BLaER1 (cell line): ENCODE measurements around the gene SPON1.
"Not testable (repeated sequence)": the region's sequence is repeated elsewhere in the genome, so short reads cannot be mapped to it uniquely, and the experiment has no call there.

Source experiments
- H3K27ac ChIP-seq: shearing (Covaris generic); formaldehyde crosslinking; 2 replicates; pipeline ENCODE4 v1.8.1; 2022
- H3K27me3 ChIP-seq: shearing (Covaris generic); formaldehyde crosslinking; 2 replicates; pipeline ENCODE4 v1.8.1; 2022
- H3K36me3 ChIP-seq: shearing (Covaris generic); formaldehyde crosslinking; 2 replicates; pipeline ENCODE4 v1.8.1; 2022
- H3K4me1 ChIP-seq: shearing (Covaris generic); formaldehyde crosslinking; 2 replicates; pipeline ENCODE4 v1.8.1; 2022
- H3K4me2 ChIP-seq: shearing (Covaris generic); formaldehyde crosslinking; 2 replicates; pipeline ENCODE4 v1.8.1; 2022
- H3K4me3 ChIP-seq: shearing (Covaris generic); formaldehyde crosslinking; 2 replicates; pipeline ENCODE4 v1.8.1; 2022
- H3K9ac ChIP-seq: shearing (Covaris generic); formaldehyde crosslinking; 2 replicates; pipeline ENCODE4 v1.8.1; 2022
- H3K9me3 ChIP-seq: shearing (Covaris generic); formaldehyde crosslinking; 2 replicates; pipeline ENCODE4 v1.8.1; 2022
- H4K20me1 ChIP-seq: shearing (Covaris generic); formaldehyde crosslinking; 2 replicates; pipeline ENCODE4 v1.8.1; 2022
- Cebpa-rat ChIP-seq: shearing (Covaris generic); IDR thresholded peaks from 2 replicates; pipeline ENCODE4 v1.8.1; 2022

SPON1 gene

DNA sequence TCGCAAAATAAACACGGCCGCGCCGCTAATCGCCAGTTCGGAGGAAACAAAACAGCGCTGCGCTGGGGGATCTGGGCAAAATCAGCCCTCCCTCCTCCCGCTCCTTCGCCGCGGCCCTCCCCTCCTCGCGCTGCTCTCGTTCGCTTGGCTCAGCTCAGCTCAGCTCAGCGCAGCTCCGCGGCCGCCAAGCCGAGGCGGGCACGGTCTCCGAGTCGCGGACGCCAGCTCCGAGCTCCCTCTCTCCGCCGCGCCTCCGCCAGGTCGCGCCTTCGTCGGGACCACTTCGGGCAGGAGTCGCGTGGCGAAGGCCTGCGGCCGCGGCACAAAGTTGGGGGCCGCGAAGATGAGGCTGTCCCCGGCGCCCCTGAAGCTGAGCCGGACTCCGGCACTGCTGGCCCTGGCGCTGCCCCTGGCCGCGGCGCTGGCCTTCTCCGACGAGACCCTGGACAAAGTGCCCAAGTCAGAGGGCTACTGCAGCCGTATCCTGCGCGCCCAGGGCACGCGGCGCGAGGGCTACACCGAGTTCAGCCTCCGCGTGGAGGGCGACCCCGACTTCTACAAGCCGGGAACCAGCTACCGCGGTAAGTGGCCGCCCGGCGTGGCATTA, at the start of gene SPON1:
Gene SPON1, plus strand, starts transcription at position 162 of the 607 bp plus-strand sequence. Its CDS starts 182 bp downstream, at position 344.
- Histone ChIP-seq H3K4me2 (no peak within 1 kb of the TSS), H3K36me3 (no peaks in the 10 kb centered on the region), H4K20me1 (no peaks in the 10 kb centered on the region), H3K9ac (no peak within 1 kb of the TSS), H3K27ac (no peak within 1 kb of the TSS), H3K9me3 (peaks cover 27% of the 10 kb centered on the region), H3K27me3 (peaks cover 35% of the 10 kb centered on the region), H3K4me1 (no peaks in the 10 kb centered on the region), H3K4me3 (0 out of 2 replicates have a peak within 1 kb of the TSS, but pooled peaks have one; percentile 25)
- TF ChIP-seq Cebpa-rat = no peak

DNA sequence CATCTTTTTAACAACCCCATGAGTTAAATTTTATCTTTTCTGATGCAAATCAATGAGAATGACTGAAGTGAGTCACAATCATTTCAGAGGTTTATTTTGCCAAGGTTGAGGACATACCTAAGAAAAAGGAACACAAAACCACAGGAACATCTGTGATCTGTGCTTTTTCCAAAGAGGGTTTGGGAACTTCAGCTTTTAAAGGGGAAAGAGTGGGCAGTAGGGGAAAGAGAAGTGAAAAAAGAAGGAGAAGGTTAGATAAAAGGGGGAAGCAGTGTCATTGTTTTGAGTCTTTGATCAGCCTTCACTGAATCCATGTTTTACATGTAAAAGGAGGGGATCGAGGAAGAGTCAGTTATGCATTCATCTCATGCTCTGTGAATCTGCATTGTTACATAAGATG, 45.3 kb upstream of the SPON1 start:
- Histone ChIP-seq H3K27ac (no peak overlapping the region), H4K20me1 (no peaks in the 10 kb centered on the region), H3K9ac (no peak overlapping the region), H3K4me1 (no peaks in the 10 kb centered on the region), H3K4me3 (no peak overlapping the region), H3K4me2 (no peak overlapping the region), H3K9me3 (no peaks in the 10 kb centered on the region), H3K27me3 (no peaks in the 10 kb centered on the region), H3K36me3 (no peaks in the 10 kb centered on the region)
- TF ChIP-seq Cebpa-rat = no peak

DNA sequence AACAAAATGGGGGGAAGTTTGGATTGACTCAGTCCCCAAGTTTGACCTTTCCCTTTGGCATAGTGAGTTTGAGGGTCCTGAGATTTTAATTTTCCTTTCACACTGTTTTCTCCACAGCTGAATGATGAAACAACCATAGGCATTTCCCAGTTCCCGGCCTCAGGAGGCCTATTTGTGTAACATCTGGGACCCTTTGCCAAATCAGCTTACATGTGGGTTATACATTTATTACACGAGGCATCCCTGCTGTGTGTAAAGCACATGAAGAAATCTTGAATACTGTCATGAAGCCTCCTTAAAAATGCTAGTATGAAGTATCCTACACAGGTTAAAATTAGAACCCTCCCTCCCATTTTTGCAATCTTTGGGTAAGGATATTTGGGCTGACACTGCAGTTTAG, 44.6 kb upstream of the SPON1 start:
- Histone ChIP-seq H3K4me2 (no peak overlapping the region), H4K20me1 (no peaks in the 10 kb centered on the region), H3K4me1 (peaks cover 6% of the 10 kb centered on the region), H3K27ac (no peak overlapping the region), H3K4me3 (no peak overlapping the region), H3K9ac (no peak overlapping the region), H3K36me3 (no peaks in the 10 kb centered on the region), H3K27me3 (no peaks in the 10 kb centered on the region), H3K9me3 (no peaks in the 10 kb centered on the region)
- TF ChIP-seq Cebpa-rat = no peak

DNA sequence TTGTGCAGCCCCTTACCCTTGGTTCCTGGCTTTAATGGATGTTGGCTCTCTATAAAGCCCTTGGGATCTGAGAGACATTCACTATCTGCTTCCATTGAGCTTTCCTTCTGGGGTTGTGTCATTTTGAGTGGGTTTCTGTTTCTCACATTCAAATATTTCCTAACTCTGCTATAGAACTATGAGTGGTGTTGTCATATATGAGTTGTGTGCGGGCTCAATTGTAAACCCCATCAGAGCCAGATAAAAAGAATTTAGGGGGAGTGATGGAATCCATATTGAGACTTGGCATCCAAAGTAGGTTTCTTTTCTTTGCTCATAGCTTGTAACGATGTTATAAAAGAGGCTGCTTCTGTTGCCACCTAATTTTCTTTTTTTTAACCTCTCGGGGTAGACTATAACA, 41.8 kb upstream of the SPON1 start:
- no peak overlapping the region for H3K9ac ChIP-seq
- H3K4me3 ChIP-seq = no peak overlapping the region
- no peaks in the 10 kb centered on the region for H3K36me3 ChIP-seq
- no peak overlapping the region for H3K4me2 ChIP-seq
- no peak overlapping the region for H3K27ac ChIP-seq
- no peak for TF ChIP-seq Cebpa-rat
- peaks cover 32% of the 10 kb centered on the region for H3K4me1 ChIP-seq
- no peaks in the 10 kb centered on the region for H3K9me3 ChIP-seq
- H3K27me3 ChIP-seq = no peaks in the 10 kb centered on the region
- no peaks in the 10 kb centered on the region for H4K20me1 ChIP-seq

DNA sequence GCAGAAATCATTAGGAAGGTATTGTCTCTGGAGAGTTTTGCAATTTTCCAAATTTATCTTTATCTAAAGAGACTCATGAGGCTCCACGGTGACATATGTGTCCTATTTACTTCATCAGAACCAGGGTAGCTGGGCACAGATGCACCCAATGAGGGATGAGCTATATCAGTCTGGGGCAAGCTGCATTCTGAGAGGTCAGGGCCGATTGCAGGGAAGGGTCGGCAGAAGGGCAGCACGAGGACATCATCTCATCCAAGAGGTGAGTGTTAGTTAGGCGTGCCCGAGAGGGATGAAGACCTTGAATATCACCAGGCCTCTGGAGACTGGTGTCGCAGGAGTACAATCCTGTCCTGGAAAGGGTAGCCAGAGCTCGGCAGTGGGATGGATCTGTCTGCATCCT, 41.0 kb upstream of the SPON1 start:
- Histone ChIP-seq H3K9me3 (no peaks in the 10 kb centered on the region), H3K36me3 (no peaks in the 10 kb centered on the region), H3K4me1 (peaks cover 32% of the 10 kb centered on the region), H4K20me1 (no peaks in the 10 kb centered on the region), H3K27me3 (no peaks in the 10 kb centered on the region), H3K27ac (no peak overlapping the region), H3K9ac (no peak overlapping the region), H3K4me2 (no peak overlapping the region), H3K4me3 (no peak overlapping the region)
- no peak for TF ChIP-seq Cebpa-rat

DNA sequence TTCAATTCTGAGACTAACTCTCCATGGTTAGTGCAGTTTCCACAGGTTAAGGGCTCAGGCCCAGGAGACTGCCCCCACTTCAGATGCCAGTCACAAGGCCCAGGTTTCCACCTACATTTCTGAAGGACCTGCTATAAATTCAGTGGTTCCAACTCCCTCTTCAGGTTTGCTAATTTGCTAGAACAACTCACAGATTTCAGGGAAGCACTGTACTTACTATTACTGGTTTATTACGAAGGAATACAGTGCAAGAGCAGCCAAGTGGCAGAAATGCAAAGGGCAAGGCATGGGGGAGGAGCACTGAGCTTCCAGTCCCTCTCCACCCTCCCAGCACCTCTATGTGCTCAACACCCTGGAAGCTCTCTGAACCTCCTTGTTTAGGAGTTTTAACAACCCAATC, 39.3 kb upstream of the SPON1 start:
- H3K9ac ChIP-seq = no peak overlapping the region

DNA sequence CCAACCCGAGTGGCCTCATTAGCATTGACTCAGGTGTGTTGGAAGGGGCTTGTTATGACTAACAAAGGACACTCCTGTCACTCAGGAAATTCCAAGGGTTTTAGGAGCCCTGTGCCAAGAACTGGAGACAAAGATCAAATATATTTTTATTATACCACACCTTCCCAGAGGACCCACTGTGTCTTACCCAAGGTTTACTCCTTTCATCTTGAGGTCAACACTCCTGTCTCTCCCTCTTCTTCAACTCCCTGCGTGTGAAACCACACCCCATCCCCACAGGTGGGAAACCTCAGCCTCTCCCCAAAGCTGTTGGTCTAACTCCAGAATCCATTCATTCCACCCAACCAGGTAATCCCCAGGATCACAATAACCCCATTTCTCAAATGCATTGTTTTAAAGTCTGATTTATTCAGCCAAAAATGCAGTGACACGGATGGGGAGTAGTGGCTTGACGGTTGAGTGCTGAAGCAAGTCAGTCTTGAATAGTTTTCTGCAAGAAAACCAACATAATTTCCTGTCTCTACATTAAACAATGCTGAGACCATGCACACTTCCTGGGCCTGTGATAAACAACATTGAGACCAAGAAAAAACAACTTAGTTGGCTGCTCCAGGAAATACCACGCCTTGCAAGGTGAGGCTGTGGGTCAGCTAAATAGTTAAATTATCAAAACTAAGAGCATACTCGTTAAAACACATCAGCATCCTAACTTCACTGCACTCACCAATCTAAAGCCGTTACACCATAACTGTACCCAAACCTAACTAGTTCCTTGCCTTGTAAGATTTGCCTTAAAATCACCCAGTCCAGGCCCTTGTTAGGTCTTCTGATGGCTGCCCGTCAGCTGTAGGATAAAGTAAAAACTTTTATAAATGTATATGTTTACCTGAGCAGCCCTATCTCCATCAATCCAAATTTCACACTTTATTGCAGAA, 38.5 kb upstream of the SPON1 start:
- Histone ChIP-seq H3K4me1 (peaks cover 51% of the 10 kb centered on the region), H3K9me3 (no peaks in the 10 kb centered on the region), H3K4me2 (peak overlapping the region; percentile 70), H3K27ac (peak overlapping the region; percentile 61), H3K9ac (no peak overlapping the region), H3K4me3 (no peak overlapping the region), H4K20me1 (no peaks in the 10 kb centered on the region), H3K36me3 (no peaks in the 10 kb centered on the region), H3K27me3 (no peaks in the 10 kb centered on the region)
- TF ChIP-seq Cebpa-rat = no peak

More for the DNA sequence above, 39.3 kb upstream of the SPON1 start:
- Histone ChIP-seq H3K27ac (peak overlapping the region; percentile 61), H3K4me1 (peaks cover 43% of the 10 kb centered on the region), H3K9me3 (no peaks in the 10 kb centered on the region), H3K27me3 (no peaks in the 10 kb centered on the region), H3K36me3 (no peaks in the 10 kb centered on the region), H3K4me3 (no peak overlapping the region), H3K4me2 (peak overlapping the region; percentile 70), H4K20me1 (no peaks in the 10 kb centered on the region)
- TF ChIP-seq Cebpa-rat = no peak

DNA sequence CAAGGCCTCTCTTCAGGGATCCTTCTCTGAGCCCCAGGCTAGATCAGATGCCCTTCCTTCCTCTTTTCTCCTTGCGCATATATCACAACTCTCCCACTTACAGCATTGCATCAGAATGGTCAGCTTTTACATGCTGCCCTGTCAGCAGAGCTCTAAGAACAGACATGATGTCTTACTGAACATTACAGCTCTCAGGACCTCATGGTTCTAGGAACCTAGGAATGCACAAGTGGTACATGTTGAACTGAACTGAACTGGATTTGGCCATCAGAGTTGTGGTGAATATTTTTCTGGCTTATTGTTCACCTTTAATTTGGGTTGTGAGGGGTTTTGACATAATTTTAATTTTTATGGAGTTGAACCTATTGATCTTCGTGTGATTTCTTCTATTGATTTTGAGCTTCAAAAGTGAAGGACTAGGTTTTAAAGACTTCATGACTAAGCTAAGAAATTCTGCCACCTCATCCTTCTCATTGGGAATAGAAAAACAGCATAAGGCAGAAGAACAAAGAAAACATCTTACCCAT, 37.7 kb upstream of the SPON1 start:
- H3K9ac ChIP-seq = no peak overlapping the region
- no peaks in the 10 kb centered on the region for H3K36me3 ChIP-seq
- H3K4me3 ChIP-seq = no peak overlapping the region
- no peaks in the 10 kb centered on the region for H4K20me1 ChIP-seq
- no peaks in the 10 kb centered on the region for H3K27me3 ChIP-seq
- H3K27ac ChIP-seq = peak overlapping the region; percentile 61
- peaks cover 56% of the 10 kb centered on the region for H3K4me1 ChIP-seq
- peak overlapping the region; percentile 70 for H3K4me2 ChIP-seq
- no peak for TF ChIP-seq Cebpa-rat
- H3K9me3 ChIP-seq = no peaks in the 10 kb centered on the region

DNA sequence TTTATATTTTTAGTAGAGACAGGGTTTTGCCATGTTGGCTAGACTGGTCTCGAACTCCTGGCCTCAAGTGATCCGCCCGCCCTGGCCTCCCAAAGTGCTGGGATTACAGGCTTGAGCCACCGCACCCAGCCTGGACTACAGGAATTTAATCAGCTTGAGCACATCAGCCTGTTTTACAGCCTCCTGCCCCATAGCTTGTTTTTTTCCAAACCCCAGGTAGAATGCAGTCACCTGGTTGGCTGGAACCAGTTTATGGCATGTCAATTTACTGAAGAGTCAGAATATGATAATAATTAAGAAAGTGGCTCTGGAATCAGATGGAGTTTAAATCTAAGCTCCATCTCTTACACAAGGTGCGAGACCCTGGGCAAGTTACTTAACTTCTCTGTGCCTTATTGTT, 36.2 kb upstream of the SPON1 start:
- H3K9ac ChIP-seq, H3K27me3 ChIP-seq, H3K4me2 ChIP-seq, H3K4me3 ChIP-seq, H4K20me1 ChIP-seq, H3K9me3 ChIP-seq, H3K27ac ChIP-seq, H3K36me3 ChIP-seq: not testable (repeated sequence)
- peaks cover 56% of the 10 kb centered on the region for H3K4me1 ChIP-seq

DNA sequence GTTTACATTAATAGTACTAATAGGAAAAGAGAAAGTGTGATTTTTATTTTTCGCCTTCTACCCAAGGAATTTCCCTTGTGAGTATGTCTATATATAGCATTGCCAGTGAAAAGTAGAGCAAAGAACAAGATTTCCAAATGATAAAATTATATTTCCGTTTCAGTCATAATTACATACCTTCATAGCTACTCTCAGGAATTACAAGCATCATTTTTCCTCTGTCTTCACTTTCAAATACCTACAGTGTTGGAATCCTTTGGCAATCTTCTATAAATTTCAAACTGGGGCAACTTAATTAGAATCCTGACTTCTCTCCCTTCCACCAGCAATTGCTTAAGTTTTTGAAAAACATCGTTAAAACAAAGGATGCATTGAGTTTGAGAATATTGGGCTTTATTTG, 35.5 kb upstream of the SPON1 start:
- H3K36me3 ChIP-seq = no peaks in the 10 kb centered on the region
- no peaks in the 10 kb centered on the region for H3K9me3 ChIP-seq
- H3K4me1 ChIP-seq = peaks cover 56% of the 10 kb centered on the region
- H3K27ac ChIP-seq = no peak overlapping the region
- no peak for TF ChIP-seq Cebpa-rat
- H4K20me1 ChIP-seq = no peaks in the 10 kb centered on the region
- no peaks in the 10 kb centered on the region for H3K27me3 ChIP-seq
- no peak overlapping the region for H3K9ac ChIP-seq
- no peak overlapping the region for H3K4me3 ChIP-seq
- no peak overlapping the region for H3K4me2 ChIP-seq
